ENCODE data around the gene ADISSP.

The ADISSP gene

DNA sequence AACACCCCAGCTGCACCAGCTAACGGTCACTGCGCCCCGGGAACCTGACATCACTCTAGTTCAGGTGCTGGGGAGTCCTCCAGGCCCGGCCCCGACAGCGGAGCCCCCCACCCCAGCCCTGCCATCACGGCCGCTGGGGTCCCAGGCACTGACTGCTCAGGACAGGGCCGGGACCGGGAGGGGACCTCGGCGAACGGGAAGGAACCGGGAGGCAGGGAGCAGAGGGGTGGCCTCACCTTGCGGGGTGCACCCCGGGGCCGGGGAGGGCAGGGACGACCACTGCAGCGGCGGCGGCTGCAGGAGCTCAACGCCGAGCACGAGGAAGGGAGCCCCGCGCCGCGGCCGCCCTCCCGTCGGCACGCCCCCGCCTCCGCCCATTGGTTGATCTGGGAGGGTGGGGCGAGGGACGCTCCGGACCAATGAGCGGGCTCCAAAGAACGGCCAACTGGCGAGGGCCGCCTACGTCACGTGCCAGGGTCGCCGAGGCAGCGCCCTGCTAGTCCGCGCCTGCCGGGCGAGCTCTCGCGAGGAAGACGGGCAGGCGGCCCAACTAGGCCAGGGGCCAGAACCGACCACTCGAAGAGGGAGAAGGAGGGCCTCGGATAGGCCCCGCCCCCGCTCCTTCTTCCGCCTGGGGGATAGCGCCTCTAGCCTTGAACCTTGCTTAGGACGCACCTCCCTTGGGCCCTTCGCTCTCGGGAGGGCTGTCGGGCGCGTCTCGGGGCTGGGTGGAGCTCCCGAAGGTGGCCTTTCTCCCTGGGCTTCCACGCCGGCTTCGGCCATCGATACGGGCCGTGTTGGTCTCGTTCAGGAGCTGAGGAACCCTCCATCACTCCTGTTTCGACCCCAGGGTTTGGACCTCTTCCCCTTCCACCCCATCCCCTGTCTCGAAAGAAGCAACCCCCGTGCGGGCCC, at the start of gene ADISSP:
ADISSP (minus strand) TSS at position 327 of the 915 bp plus-strand sequence. CDS start 7,653 bp downstream, outside the sequence.
- peak; percentile 98 to 100 for DNase-seq
- peaks cover 0 to 22% (median 19%) of the 10 kb centered on the region in 4 donors for H3K4me1 ChIP-seq
- H3K36me3 ChIP-seq = no peaks in the 10 kb centered on the region
- H3K9me3 ChIP-seq = no peaks in the 10 kb centered on the region
- H3K27me3 ChIP-seq = no peaks in the 10 kb centered on the region
- TF ChIP-seq, protein P1, sequence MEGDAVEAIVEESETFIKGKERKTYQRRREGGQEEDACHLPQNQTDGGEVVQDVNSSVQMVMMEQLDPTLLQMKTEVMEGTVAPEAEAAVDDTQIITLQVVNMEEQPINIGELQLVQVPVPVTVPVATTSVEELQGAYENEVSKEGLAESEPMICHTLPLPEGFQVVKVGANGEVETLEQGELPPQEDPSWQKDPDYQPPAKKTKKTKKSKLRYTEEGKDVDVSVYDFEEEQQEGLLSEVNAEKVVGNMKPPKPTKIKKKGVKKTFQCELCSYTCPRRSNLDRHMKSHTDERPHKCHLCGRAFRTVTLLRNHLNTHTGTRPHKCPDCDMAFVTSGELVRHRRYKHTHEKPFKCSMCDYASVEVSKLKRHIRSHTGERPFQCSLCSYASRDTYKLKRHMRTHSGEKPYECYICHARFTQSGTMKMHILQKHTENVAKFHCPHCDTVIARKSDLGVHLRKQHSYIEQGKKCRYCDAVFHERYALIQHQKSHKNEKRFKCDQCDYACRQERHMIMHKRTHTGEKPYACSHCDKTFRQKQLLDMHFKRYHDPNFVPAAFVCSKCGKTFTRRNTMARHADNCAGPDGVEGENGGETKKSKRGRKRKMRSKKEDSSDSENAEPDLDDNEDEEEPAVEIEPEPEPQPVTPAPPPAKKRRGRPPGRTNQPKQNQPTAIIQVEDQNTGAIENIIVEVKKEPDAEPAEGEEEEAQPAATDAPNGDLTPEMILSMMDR (IDR thresholded peaks at IDR 0.05) = peak in 1 of 2 experiments; percentile 9
- peak within 1 kb of the TSS; percentile 93 to 96 for H3K27ac ChIP-seq
- intact Hi-C loops (cut with DNase I; ENCODE audit: low total_unique reads) = loop anchor here (2.0 kb wide), 1 partner anchor 13 kb away; the partner anchor contains the start of gene SPEF1
- H3K4me3 ChIP-seq = peak within 1 kb of the TSS; percentile 74 to 81

DNA sequence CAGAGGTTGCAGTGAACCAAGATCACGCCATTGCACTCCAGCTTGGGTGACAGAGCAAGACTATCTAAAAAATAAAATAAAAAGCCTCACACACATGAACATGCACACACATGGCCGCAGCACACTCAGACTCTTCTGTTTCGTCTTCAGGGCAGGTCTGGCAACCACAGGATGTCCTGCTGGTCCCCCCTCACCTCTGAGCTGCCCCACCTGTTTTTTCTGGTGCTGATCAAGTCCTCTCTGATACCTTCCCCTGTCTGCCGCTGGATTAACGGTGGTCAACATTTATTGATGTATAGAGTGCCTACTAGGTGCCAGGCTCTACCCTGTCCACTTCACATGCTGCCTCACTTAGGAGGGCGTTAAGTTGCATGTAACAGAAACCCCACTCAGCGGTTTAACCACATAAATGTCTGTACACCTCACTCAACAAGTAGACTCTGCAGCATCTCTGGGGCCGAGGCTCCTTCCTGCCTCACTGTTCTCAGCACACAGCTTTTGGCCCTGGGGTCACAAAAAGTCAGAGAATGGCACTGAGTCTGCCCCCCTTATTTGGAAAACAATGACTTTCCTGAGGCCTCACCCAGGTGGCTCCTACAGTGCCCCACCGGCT, 48.3 kb upstream of the ADISSP start:
- Histone ChIP-seq H3K4me3 (no peak overlapping the region), H3K27ac (no peak overlapping the region), H3K27me3 (no peaks in the 10 kb centered on the region), H3K36me3 (no peaks in the 10 kb centered on the region), H3K4me1 (peaks cover 0 to 25% (median 16%) of the 10 kb centered on the region in 4 donors), H3K9me3 (no peaks in the 10 kb centered on the region)
- DNase-seq = no peak
- TF ChIP-seq, protein P1 (IDR thresholded peaks at IDR 0.05) = no peak
- intact Hi-C loops (cut with DNase I; ENCODE audit: low total_unique reads) = no loop called here

DNA sequence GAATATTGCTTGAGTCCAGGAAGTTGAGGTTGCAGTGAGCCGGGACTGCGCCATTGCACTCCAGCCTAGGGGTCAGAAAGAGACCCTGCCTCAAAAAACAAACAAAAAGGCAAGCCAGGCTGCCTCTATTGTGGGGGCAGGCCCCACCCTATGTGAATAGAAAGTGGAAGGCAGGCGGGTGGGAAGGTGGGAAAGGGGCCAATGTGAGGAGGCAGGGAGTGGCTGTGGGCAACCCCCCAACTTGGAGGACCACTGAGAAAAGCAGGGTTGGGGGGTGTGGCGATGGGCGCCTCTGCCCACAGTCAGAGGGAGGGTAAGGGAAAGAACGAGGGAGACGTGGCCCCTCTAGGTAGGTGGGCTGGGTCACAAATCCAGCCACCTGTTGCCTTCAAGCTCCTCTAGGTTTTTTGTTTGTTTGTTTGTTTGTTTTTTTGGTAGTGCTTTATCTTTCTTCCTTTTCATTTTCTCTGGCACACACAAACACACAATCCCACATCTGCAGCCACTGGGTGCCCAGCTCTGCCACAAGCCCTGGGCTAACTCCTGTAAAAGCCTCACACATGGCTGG, 47.5 kb upstream of the ADISSP start:
- no peaks in the 10 kb centered on the region for H3K9me3 ChIP-seq
- H3K27ac ChIP-seq = no peak overlapping the region
- H3K36me3 ChIP-seq = no peaks in the 10 kb centered on the region
- intact Hi-C loops (cut with DNase I; ENCODE audit: low total_unique reads) = no loop called here
- H3K27me3 ChIP-seq = no peaks in the 10 kb centered on the region
- H3K4me3 ChIP-seq = no peak overlapping the region
- peaks cover 0 to 33% (median 22%) of the 10 kb centered on the region in 4 donors for H3K4me1 ChIP-seq
- no peak for DNase-seq
- TF ChIP-seq, protein P1 (IDR thresholded peaks at IDR 0.05) = no peak

DNA sequence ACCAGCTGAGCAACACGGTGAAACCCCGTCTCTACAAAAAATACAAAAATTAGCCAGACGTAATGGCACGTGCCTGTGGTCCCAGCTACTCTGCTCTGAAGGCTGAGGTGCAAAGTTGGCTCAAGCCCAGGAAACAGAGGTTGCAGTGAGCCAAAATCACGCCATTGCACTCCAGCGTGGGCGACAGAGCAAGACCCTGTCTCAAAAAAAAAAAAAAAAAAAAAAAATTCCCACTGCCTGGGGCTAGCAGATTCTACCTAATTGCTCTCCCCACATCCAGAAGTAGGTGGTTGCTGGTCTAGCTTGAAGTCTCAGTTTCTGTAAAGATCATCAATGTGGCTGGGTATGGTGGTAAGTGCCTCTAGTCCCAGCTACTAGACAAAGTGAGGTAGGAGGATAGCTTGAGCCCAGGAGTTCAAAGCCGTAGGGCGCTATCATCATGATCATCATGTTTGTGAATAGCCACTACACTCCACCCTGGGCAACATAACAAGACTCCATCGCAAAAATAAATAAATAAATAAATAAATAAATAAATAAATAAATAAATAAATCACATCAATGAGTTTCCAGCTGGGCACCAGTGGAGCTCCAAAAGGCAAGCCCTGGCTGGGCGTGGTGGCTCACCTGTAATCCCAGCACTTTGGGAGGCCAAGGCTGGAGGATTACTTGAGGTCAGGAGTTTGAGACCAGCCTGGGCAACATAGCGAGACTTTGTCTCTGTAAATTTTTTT, 46.5 kb upstream of the ADISSP start:
- Histone ChIP-seq H3K27me3 (no peaks in the 10 kb centered on the region), H3K27ac (no peak overlapping the region), H3K9me3 (no peaks in the 10 kb centered on the region), H3K4me1 (peaks cover 0 to 34% (median 20%) of the 10 kb centered on the region in 4 donors), H3K36me3 (no peaks in the 10 kb centered on the region), H3K4me3 (no peak overlapping the region)
- intact Hi-C loops (cut with DNase I; ENCODE audit: low total_unique reads) = no loop called here
- TF ChIP-seq, protein P1 (IDR thresholded peaks at IDR 0.05) = no peak
- no peak for DNase-seq
